ENCODE results near the gene GABBR2. TPM values are rescaled to one million over a fixed set of nuclear protein-coding genes. Genes with fewer than 3 reads are reported as not detected.

Gene GABBR2
- total and polyA plus RNA-seq, 2 of the 8 experiments (the other 6 are each of a cell fraction or from before 2014, with no cell fraction given) = 0.50 to 1.2 TPM

- no peak overlapping the region for H3K9ac ChIP-seq (replicated peaks in 1 of 4; ENCODE audit: extremely low read depth in 1 of 4, low read depth in 3 of 4, low read length in 3 of 4)
- no peak overlapping the region for H3K18ac ChIP-seq (ENCODE audit: extremely low read depth, low read length)
- TF ChIP-seq CTCF (IDR thresholded peaks at IDR 0.05; ENCODE audit: control extremely low read depth in 1 of 3, insufficient read depth in 1 of 3, low read depth in 1 of 3, low read length in 3 of 3) (no peak), FOSL1 (IDR thresholded peaks at IDR 0.05; ENCODE audit: insufficient read depth, low read depth, low read length) (no peak), BRCA1 (IDR thresholded peaks at IDR 0.05; ENCODE audit: low read depth, low read length) (no peak), CBX5 (IDR thresholded peaks at IDR 0.05; ENCODE audit: low read depth, low read length) (no peak), CHD1 (IDR thresholded peaks at IDR 0.05; ENCODE audit: low read depth, low read length) (no peak), HDAC6 (IDR thresholded peaks at IDR 0.05; ENCODE audit: low read depth, low read length) (no peak), KDM4A (IDR thresholded peaks at IDR 0.05; ENCODE audit: low read depth, low read length, severe bottlenecking) (no peak)
- H3K36me3 ChIP-seq (ENCODE audit: control insufficient read depth in 2 of 4, insufficient read depth in 4 of 4, low read length in 3 of 4) = no peaks in the 10 kb centered on the region
- no peaks in the 10 kb centered on the region for H3K4me1 ChIP-seq (replicated peaks in 1 of 4; ENCODE audit: control insufficient read depth in 3 of 4, insufficient read depth in 4 of 4, low read length in 3 of 4)
- H2BK20ac ChIP-seq (ENCODE audit: low read length) = no peak overlapping the region
- no peaks in the 10 kb centered on the region for H4K20me1 ChIP-seq (replicated peaks in 1 of 2; ENCODE audit: control insufficient read depth in 1 of 2, insufficient read depth in 2 of 2, low read length in 2 of 2)
- ChIA-PET CTCF (ENCODE audit: partially characterized antibody) (interaction anchor here (0.6 kb wide), 1 partner anchor 11 kb away, joined by 3 read pairs; no protein-coding TSS in a partner anchor), POLR2A (ENCODE audit: partially characterized antibody) (no interaction called here)
- no peak overlapping the region for H2BK5ac ChIP-seq (ENCODE audit: low read depth, low read length)
- H2BK120ac ChIP-seq (replicated peaks; ENCODE audit: low read depth, low read length) = no peak overlapping the region
- no peak overlapping the region for H2BK15ac ChIP-seq (ENCODE audit: low read length)
- no peaks in the 10 kb centered on the region for H3K79me1 ChIP-seq (ENCODE audit: low read depth, low read length)
- H3K9me3 ChIP-seq (ENCODE audit: insufficient read depth in 2 of 2, low read depth in 1 of 2, low read length in 1 of 2) = no peaks in the 10 kb centered on the region
- no peaks in the 10 kb centered on the region for H3K27me3 ChIP-seq (replicated peaks in 1 of 4; ENCODE audit: control insufficient read depth in 3 of 4, extremely low read depth in 1 of 4, insufficient read depth in 3 of 4, low read length in 3 of 4)
- 94% methylated on average over 6 of the region's 6 CpGs; no CpG with 5 or more reads in 1 of the 2 experiments for WGBS, 2 experiments (ENCODE audit: extremely low coverage in 1 of 2, insufficient coverage in 1 of 2, insufficient read length in 1 of 2, insufficient replicate concordance in 2 of 2, low coverage in 1 of 2, low lambda C conversion rate in 2 of 2, missing lambda C conversion rate in 1 of 2)
- no peak overlapping the region for H4K8ac ChIP-seq (ENCODE audit: extremely low read depth, insufficient read depth, low read length)
- no peaks in the 10 kb centered on the region for H3K23me2 ChIP-seq (ENCODE audit: low read depth, low read length)
- H2BK12ac ChIP-seq (ENCODE audit: low read depth, low read length) = no peak overlapping the region
- H3K79me2 ChIP-seq (ENCODE audit: control insufficient read depth in 1 of 2, insufficient read depth in 2 of 2, low read length in 2 of 2) = no peaks in the 10 kb centered on the region
- no peak overlapping the region for H4K5ac ChIP-seq (ENCODE audit: insufficient read length, low read depth, low read length)
- H3K14ac ChIP-seq (ENCODE audit: insufficient read length) = no peak overlapping the region
- H3K27ac ChIP-seq (ENCODE audit: low read depth, low read length) = no peak overlapping the region
- no peak overlapping the region for H3K23ac ChIP-seq (ENCODE audit: insufficient read length)
- H4K91ac ChIP-seq (replicated peaks; ENCODE audit: insufficient read length, low read length) = no peak overlapping the region
- no peak overlapping the region for H2AK5ac ChIP-seq (ENCODE audit: low read depth, low read length)
- no peak overlapping the region for H3K4me3 ChIP-seq (ENCODE audit: extremely low read depth in 1 of 4, insufficient read depth in 2 of 4, low read depth in 3 of 4, low read length in 4 of 4)
- H3K4me2 ChIP-seq (ENCODE audit: insufficient read depth in 1 of 2, low read depth in 2 of 2, low read length in 2 of 2) = no peak overlapping the region
- H3K56ac ChIP-seq (replicated peaks; ENCODE audit: insufficient read length, low read depth, low read length) = no peak overlapping the region
- FAIRE-seq = no peak
- no peak overlapping the region for H3K4ac ChIP-seq (replicated peaks; ENCODE audit: insufficient read length, low read depth, low read length)
- DNase-seq (ENCODE audit: low read depth in 1 of 2, low spot score in 2 of 2) = no peak
- no peak overlapping the region for H2AFZ ChIP-seq (ENCODE audit: low read length)
Observed at GRCh38 chr9:98295824-98296223, 412.9 kb downstream of the GABBR2 start.

Measured in H1 (cell line).